NCI-H128 (cell line): ENCODE data around the gene EFCAB10.
"Not testable (repeated sequence)": the region's sequence is repeated elsewhere in the genome, so short reads cannot be mapped to it uniquely, and the experiment has no call there.

ENCODE experiments used
- DNase-seq: peaks from one replicate; lab custom pipeline; 2025; ENCODE audit not compliant: unreplicated experiment; lab: John Stamatoyannopoulos, UW

EFCAB10 gene

GRCh38 chr7:105531792-105532671 is 49.3 kb downstream of the EFCAB10 start, which contains the start of gene RINT1:
Gene RINT1, plus strand, starts transcription at chr7:105532201. Its CDS starts 115 bp downstream, at chr7:105532316.
- DNase-seq = peak; percentile 76

GRCh38 chr7:105530546-105530945 is 50.7 kb downstream of the EFCAB10 start:
- no peak for DNase-seq

DNA sequence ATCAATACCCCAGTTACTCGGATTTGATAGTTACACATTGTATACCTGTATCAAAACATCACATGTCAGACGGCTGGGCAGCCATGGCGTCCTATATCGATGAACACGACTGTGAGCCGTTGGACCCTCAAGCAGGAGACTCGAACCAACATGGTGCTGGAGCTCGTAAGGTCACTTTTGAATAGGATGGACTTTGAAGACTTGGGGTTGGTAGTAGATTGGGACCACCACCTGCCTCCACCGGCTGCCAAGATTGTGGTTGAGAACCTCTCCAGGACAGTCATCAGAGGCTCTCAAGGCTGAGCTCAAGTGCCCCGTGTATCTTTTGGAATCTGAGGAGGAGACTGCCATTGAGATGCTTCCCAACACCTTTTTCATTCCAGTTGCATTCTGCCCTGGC is 51.2 kb downstream of the EFCAB10 start:
- DNase-seq = no peak

GRCh38 chr7:105527737-105528136 is 53.6 kb downstream of the EFCAB10 start:
- not testable (repeated sequence) for DNase-seq

DNA sequence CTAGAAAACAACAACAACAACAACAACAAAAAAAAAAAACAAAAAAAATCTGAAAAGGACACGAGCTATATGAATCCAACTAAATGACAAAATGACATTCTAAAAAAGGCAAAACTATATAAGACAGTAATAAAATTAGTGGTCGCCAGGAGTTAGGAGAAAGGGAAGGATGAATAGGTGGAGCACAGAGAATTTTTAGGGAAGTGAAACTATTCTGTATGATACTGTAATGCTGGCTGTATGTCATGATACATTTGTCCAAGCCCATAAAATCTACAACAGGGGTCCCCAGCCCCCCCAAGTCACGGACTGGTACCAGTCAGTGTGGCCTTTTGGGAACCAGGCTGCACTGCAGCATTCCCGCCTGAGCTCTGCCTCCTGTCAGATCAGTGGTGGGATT is 56.5 kb downstream of the EFCAB10 start:
- DNase-seq = no peak

DNA sequence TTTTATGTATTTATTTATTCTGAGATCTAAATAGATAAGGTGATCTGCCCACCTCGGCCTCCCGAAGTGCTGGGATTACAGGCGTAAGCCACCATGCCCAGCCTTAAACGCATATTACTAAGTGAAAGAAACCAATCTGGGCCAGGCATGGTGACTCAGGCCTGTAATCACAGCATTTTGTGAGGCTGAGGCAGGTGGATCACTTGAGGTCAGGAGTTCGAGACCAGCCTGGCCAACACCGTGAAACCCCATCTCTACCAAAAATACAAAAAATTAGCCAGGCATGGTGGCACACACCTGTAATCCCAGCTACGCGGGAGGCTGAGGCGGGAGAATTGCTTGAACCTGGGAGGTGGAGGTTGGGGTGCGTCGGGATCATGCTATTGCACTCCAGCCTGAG is 56.9 kb downstream of the EFCAB10 start:
- not testable (repeated sequence) for DNase-seq

- peak; percentile 63 for DNase-seq
These were observed 59.4 kb downstream of the EFCAB10 start, which contains the start of gene PUS7 for GRCh38 chr7:105521717-105522463. Gene PUS7, minus strand, starts transcription at chr7:105522271. Its CDS starts 13,759 bp downstream, at chr7:105508512.

- peak; percentile 32 for DNase-seq
These were observed 60.1 kb downstream of the EFCAB10 start for GRCh38 chr7:105521027-105521716.

GRCh38 chr7:105520620-105521019 is 60.7 kb downstream of the EFCAB10 start:
- not testable (repeated sequence) for DNase-seq

DNA sequence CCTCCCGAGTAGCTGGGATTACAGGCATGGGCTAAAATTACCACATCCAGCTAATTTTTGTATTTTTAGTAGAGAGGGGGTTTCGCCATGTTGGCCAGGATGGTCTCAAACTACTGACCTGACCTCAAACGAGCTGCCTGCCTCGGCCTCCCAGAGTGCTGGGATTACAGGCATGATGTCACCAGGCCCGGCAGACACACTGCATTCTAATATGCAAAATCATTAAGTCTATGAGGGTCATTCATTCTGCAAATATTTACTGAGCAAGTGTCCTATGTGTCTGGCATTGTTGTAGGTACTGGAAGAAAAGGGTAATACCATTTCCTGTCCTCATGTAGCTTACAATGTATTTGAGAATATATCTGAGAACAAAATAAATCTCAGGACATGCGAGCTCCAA is 61.9 kb downstream of the EFCAB10 start:
- no peak for DNase-seq

- DNase-seq = not testable (repeated sequence)
These were observed 65.7 kb downstream of the EFCAB10 start for GRCh38 chr7:105515610-105516009.
